ENCODE measurements around the gene ADAM19.
A peak's percentile ranks its signal among the peaks of the same experiment; 100 is the strongest.

ADAM19 gene

GRCh38 chr5:157584628-157585027 lies 9.1 kb upstream of the ADAM19 start:
- no peaks in the 10 kb centered on the region for H3K9me3 ChIP-seq (ENCODE audit: insufficient read depth, low read length, severe bottlenecking)
- H3K79me2 ChIP-seq (ENCODE audit: insufficient read depth, low read length), result no peaks in the 10 kb centered on the region
- no peak overlapping the region for H3K9ac ChIP-seq (ENCODE audit: low read depth, low read length)
- H2AFZ ChIP-seq (ENCODE audit: low read depth, low read length), result no peak overlapping the region
- no peaks in the 10 kb centered on the region for H3K27me3 ChIP-seq (ENCODE audit: insufficient read depth, low read length, poor library complexity)
- DNase-seq, result no peak
- H3K27ac ChIP-seq (ENCODE audit: low read length), result no peak overlapping the region
- no peak overlapping the region for H3K4me2 ChIP-seq (ENCODE audit: insufficient read depth, low read length)
- ATAC-seq (ENCODE audit: insufficient read depth, low read depth), result no peak
- no peaks in the 10 kb centered on the region for H3K36me3 ChIP-seq (ENCODE audit: insufficient read depth, low read length)
- no peak for TF ChIP-seq CTCF (IDR thresholded peaks at IDR 0.05; ENCODE audit: borderline replicate concordance, extremely low read depth, low read length, poor library complexity, severe bottlenecking)
- TF ChIP-seq EZH2 (IDR thresholded peaks at IDR 0.05; ENCODE audit: borderline replicate concordance, low read depth, low read length, severe bottlenecking), result no peak
- no peak overlapping the region for H3K4me3 ChIP-seq (ENCODE audit: low read depth in 1 of 2, low read length in 2 of 2)
- no peaks in the 10 kb centered on the region for H3K4me1 ChIP-seq (ENCODE audit: insufficient read depth, low read length)
- H4K20me1 ChIP-seq (ENCODE audit: insufficient read depth, low read length), result no peaks in the 10 kb centered on the region

GRCh38 chr5:157582731-157583620 lies 7.4 kb upstream of the ADAM19 start:
- no peak overlapping the region for H3K27ac ChIP-seq (ENCODE audit: low read length)

GRCh38 chr5:157581901-157582300 lies 6.3 kb upstream of the ADAM19 start:
- Histone ChIP-seq H3K79me2 (ENCODE audit: insufficient read depth, low read length) (no peaks in the 10 kb centered on the region), H3K9ac (ENCODE audit: low read depth, low read length) (no peak overlapping the region), H3K9me3 (ENCODE audit: insufficient read depth, low read length, severe bottlenecking) (no peaks in the 10 kb centered on the region), H4K20me1 (ENCODE audit: insufficient read depth, low read length) (no peaks in the 10 kb centered on the region), H2AFZ (ENCODE audit: low read depth, low read length) (no peak overlapping the region), H3K36me3 (ENCODE audit: insufficient read depth, low read length) (no peaks in the 10 kb centered on the region), H3K27ac (ENCODE audit: low read length) (no peak overlapping the region), H3K4me1 (ENCODE audit: insufficient read depth, low read length) (no peaks in the 10 kb centered on the region), H3K4me3 (ENCODE audit: low read depth in 1 of 2, low read length in 2 of 2) (no peak overlapping the region), H3K4me2 (ENCODE audit: insufficient read depth, low read length) (no peak overlapping the region), H3K27me3 (ENCODE audit: insufficient read depth, low read length, poor library complexity) (no peaks in the 10 kb centered on the region)
- TF ChIP-seq EZH2 (IDR thresholded peaks at IDR 0.05; ENCODE audit: borderline replicate concordance, low read depth, low read length, severe bottlenecking) (no peak), CTCF (IDR thresholded peaks at IDR 0.05; ENCODE audit: borderline replicate concordance, extremely low read depth, low read length, poor library complexity, severe bottlenecking) (no peak)
- DNase-seq, result no peak
- no peak for ATAC-seq (ENCODE audit: insufficient read depth, low read depth)

More at GRCh38 chr5:157582731-157583620, 7.4 kb upstream of the ADAM19 start:
- DNase-seq, result no peak
- H3K4me2 ChIP-seq (ENCODE audit: insufficient read depth, low read length), result no peak overlapping the region
- no peaks in the 10 kb centered on the region for H3K9me3 ChIP-seq (ENCODE audit: insufficient read depth, low read length, severe bottlenecking)
- TF ChIP-seq EZH2 (IDR thresholded peaks at IDR 0.05; ENCODE audit: borderline replicate concordance, low read depth, low read length, severe bottlenecking), result no peak
- TF ChIP-seq CTCF (IDR thresholded peaks at IDR 0.05; ENCODE audit: borderline replicate concordance, extremely low read depth, low read length, poor library complexity, severe bottlenecking), result peak; percentile 18
- no peaks in the 10 kb centered on the region for H3K79me2 ChIP-seq (ENCODE audit: insufficient read depth, low read length)
- H2AFZ ChIP-seq (ENCODE audit: low read depth, low read length), result no peak overlapping the region
- no peak overlapping the region for H3K4me3 ChIP-seq (ENCODE audit: low read depth in 1 of 2, low read length in 2 of 2)
- no peaks in the 10 kb centered on the region for H3K4me1 ChIP-seq (ENCODE audit: insufficient read depth, low read length)
- H3K9ac ChIP-seq (ENCODE audit: low read depth, low read length), result no peak overlapping the region
- no peak for ATAC-seq (ENCODE audit: insufficient read depth, low read depth)
- no peaks in the 10 kb centered on the region for H4K20me1 ChIP-seq (ENCODE audit: insufficient read depth, low read length)
- no peaks in the 10 kb centered on the region for H3K36me3 ChIP-seq (ENCODE audit: insufficient read depth, low read length)
- no peaks in the 10 kb centered on the region for H3K27me3 ChIP-seq (ENCODE audit: insufficient read depth, low read length, poor library complexity)

All from DND-41 (cell line).